SK-N-SH (cell line): ENCODE measurements around the gene TXNRD1. TPM values are rescaled to one million over a fixed set of nuclear protein-coding genes. Genes with fewer than 3 reads are reported as not detected.
A peak's percentile ranks its signal among the peaks of the same experiment; 100 is the strongest.
"Not testable (repeated sequence)": the region's sequence is repeated elsewhere in the genome, so short reads cannot be mapped to it uniquely, and the experiment has no call there.

Experiments used
- CTCF ChIA-PET: fragments of 300-600, 350-600 bp; formaldehyde crosslinking; extraction: SDS; loops from one replicate; lab custom pipeline; 2021; lab: Yijun Ruan, JAX
- POLR2A ChIA-PET: fragments of 350-600 bp; sonication (Branson Sonifier 250); formaldehyde crosslinking; extraction: SDS; loops from one replicate; lab custom pipeline; 2020; ENCODE audit warnings: antibody characterized with exemption, inconsistent platforms; lab: Yijun Ruan, JAX
- DNase-seq: peaks from one replicate; pipeline ENCODE4 v3.0.0; 2012
- H2AFZ ChIP-seq: fragments of 200-600 bp; sonication (generic); 2 replicates; pipeline ENCODE4 v1.8.1; 2016; ENCODE audit warnings: antibody characterized with exemption, mild to moderate bottlenecking, low read depth
- H3F3A ChIP-seq: fragments of 200-600 bp; sonication (generic); replicated peaks from 2 replicates; pipeline ENCODE3; 2016; ENCODE audit warnings: antibody characterized with exemption, mild to moderate bottlenecking; ENCODE audit not compliant: insufficient read depth
- H3K27ac ChIP-seq, 2 experiments: fragments of 200-500 bp in 1 of 2; fragments of 200-600 bp in 1 of 2; sonication (Bioruptor generic) in 1 of 2; sonication (generic), shearing (Covaris generic) in 1 of 2; 2 replicates each; pipeline versions ENCODE4 v1.5.1 to v1.6.1; 2014 to 2016; ENCODE audit warnings: low read depth in 2 of 2, inconsistent platforms in 1 of 2, low read length in 1 of 2, mild to moderate bottlenecking in 1 of 2, mixed read lengths in 1 of 2
- H3K27me3 ChIP-seq: fragments of 200-600 bp; sonication (generic), shearing (Covaris generic); 2 replicates; pipeline ENCODE4 v1.6.1; 2016; ENCODE audit warnings: mixed run types; ENCODE audit not compliant: insufficient read depth
- H3K36me3 ChIP-seq, 2 experiments: fragments of 200-500 bp in 1 of 2; fragments of 200-600 bp in 1 of 2; sonication (Bioruptor generic) in 1 of 2; sonication (generic) in 1 of 2; replicated peaks in 1 of 2; 2 replicates each; pipeline versions ENCODE3 to v1.5.1; 2014 to 2016; ENCODE audit warnings: low read length in 1 of 2, mild to moderate bottlenecking in 1 of 2; ENCODE audit not compliant: insufficient read depth in 2 of 2, control insufficient read depth in 1 of 2
- H3K4me1 ChIP-seq, 2 experiments: fragments of 200-500 bp in 1 of 2; fragments of 200-600 bp in 1 of 2; sonication (Bioruptor generic) in 1 of 2; sonication (generic), shearing (Covaris generic) in 1 of 2; 2 replicates each; pipeline versions ENCODE4 v1.5.1 to v1.6.1; 2014 to 2016; ENCODE audit warnings: low read depth in 1 of 2, low read length in 1 of 2, mixed run types in 1 of 2; ENCODE audit not compliant: insufficient read depth in 2 of 2, control insufficient read depth in 1 of 2
- H3K4me2 ChIP-seq: fragments of 200-600 bp; sonication (generic), shearing (Covaris generic); 2 replicates; pipeline ENCODE4 v1.6.1; 2017; ENCODE audit warnings: mixed run types
- H3K4me3 ChIP-seq, 2 experiments: fragments of 200-500 bp in 1 of 2; fragments of 200-600 bp in 1 of 2; sonication (Bioruptor generic) in 1 of 2; sonication (generic), shearing (Covaris generic) in 1 of 2; 2 replicates each; pipeline versions ENCODE4 v1.5.1 to v1.8.1; 2014 to 2016; ENCODE audit warnings: low read depth in 2 of 2, inconsistent platforms in 1 of 2, low read length in 1 of 2, mild to moderate bottlenecking in 1 of 2, mixed read lengths in 1 of 2, moderate library complexity in 1 of 2
- H3K79me2 ChIP-seq: fragments of 200-600 bp; sonication (generic); 2 replicates; pipeline ENCODE4 v1.8.1; 2017; ENCODE audit warnings: mild to moderate bottlenecking; ENCODE audit not compliant: insufficient read depth
- H3K9ac ChIP-seq: fragments of 200-600 bp; sonication (generic); 2 replicates; pipeline ENCODE4 v1.6.1; 2017; ENCODE audit warnings: mixed run types
- H3K9me2 ChIP-seq: fragments of 200-600 bp; sonication (generic); 2 replicates; pipeline ENCODE4 v1.6.1; 2017; ENCODE audit warnings: mixed run types
- H3K9me3 ChIP-seq: fragments of 200-600 bp; sonication (generic); 2 replicates; pipeline ENCODE4 v1.6.1; 2017; ENCODE audit warnings: mixed run types, mild to moderate bottlenecking, moderate library complexity
- H4K20me1 ChIP-seq: fragments of 200-600 bp; sonication (generic); 2 replicates; pipeline ENCODE4 v1.6.1; 2017; ENCODE audit warnings: mild to moderate bottlenecking, mixed run types; ENCODE audit not compliant: insufficient read depth
- CTCF ChIP-seq: fragments of 200-600 bp; sonication (generic); IDR thresholded peaks from 2 replicates; pipeline ENCODE4 v1.6.1; 2017; ENCODE audit warnings: antibody characterized with exemption, mild to moderate bottlenecking, moderate library complexity
- EZH2phosphoT487 ChIP-seq: fragments of 200-600 bp; sonication (generic); IDR thresholded peaks from 2 replicates; pipeline ENCODE4 v1.6.1; 2017; ENCODE audit warnings: low read depth, mixed run types, mild to moderate bottlenecking, antibody characterized with exemption, moderate library complexity, borderline replicate concordance
- FOXM1 ChIP-seq: IDR thresholded peaks from 2 replicates; pipeline ENCODE4 v1.4.0; 2012; ENCODE audit warnings: low read depth, mild to moderate bottlenecking
- GATA2 ChIP-seq: sonication (generic); formaldehyde crosslinking; IDR thresholded peaks from 2 replicates; pipeline ENCODE4 v1.5.0; 2020; ENCODE audit warnings: mild to moderate bottlenecking, missing genetic modification reagents
- PBX3 ChIP-seq: IDR thresholded peaks from 2 replicates; pipeline ENCODE4; 2012
- RAD21 ChIP-seq: IDR thresholded peaks from 2 replicates; pipeline ENCODE4 v1.6.1; 2012; ENCODE audit warnings: mild to moderate bottlenecking, low read length
- RFX5 ChIP-seq: IDR thresholded peaks from 2 replicates; pipeline ENCODE4 v1.6.1; 2012; ENCODE audit warnings: mild to moderate bottlenecking, improper control_type of control experiment, low read length
- SMC3 ChIP-seq: IDR thresholded peaks from 2 replicates; pipeline ENCODE4 v1.6.1; 2012; ENCODE audit warnings: low read depth, low read length, improper control_type of control experiment
- WGBS: methylation state at CpG from one replicate; pipeline ENCODE4 v1.1.6; 2017; ENCODE audit warnings: low lambda C conversion rate; 5-methylcytosine and 5-hydroxymethylcytosine counted together
- polyA plus RNA-seq, 3 experiments: library from polyadenylated mRNA; depleted of rRNA; stranded (reverse); fragments of >200 nt; gene quantifications; 2 replicates each; pipeline ENCODE4 v1.2.3, GENCODE V29; 2012

TXNRD1 gene
- polyA plus RNA-seq, 1 of the 3 experiments (the other 2 are of a cell fraction) = 143 TPM

GRCh38 chr12:104292872-104293794 is 77.6 kb downstream of the TXNRD1 start:
- Histone ChIP-seq H3K27ac (no peak overlapping the region), H3K36me3 (peaks cover 34 to 53% of the 10 kb centered on the region in 2 experiments), H3K4me1 (peaks cover 7 to 10% of the 10 kb centered on the region in 2 experiments; a peak in 3 of 4 replicates), H3K4me2 (no peak overlapping the region), H4K20me1 (peaks cover 84% of the 10 kb centered on the region), H2AFZ (no peak overlapping the region), H3K9me3 (no peaks in the 10 kb centered on the region), H3K27me3 (no peaks in the 10 kb centered on the region), H3K9me2 (no peaks in the 10 kb centered on the region), H3K4me3 (no peak overlapping the region), H3K9ac (no peak overlapping the region), H3F3A (no peaks in the 10 kb centered on the region), H3K79me2 (peaks cover 98% of the 10 kb centered on the region)
- no peak for TF ChIP-seq GATA2 (CRISPR knock-in tag)
- TF ChIP-seq RFX5 = no peak
- no peak for TF ChIP-seq EZH2phosphoT487
- no peak for TF ChIP-seq FOXM1
- TF ChIP-seq PBX3 = 0 out of 2 replicates have a peak, but pooled peaks have one; percentile 12
- POLR2A ChIA-PET = no interaction called here
- no peak for DNase-seq
- CTCF ChIA-PET = interaction anchor here (0.9 to 1.5 kb wide), 3 partner anchors 82 to 184 kb away, joined by 3 to 4 read pairs (median 3); no protein-coding TSS in a partner anchor
- WGBS = 73% methylated on average over 12 of the region's 12 CpGs

GRCh38 chr12:104294158-104294859 is 78.7 kb downstream of the TXNRD1 start:
- H3K9me3 ChIP-seq, H3K27me3 ChIP-seq, H3K27ac ChIP-seq, DNase-seq, POLR2A ChIA-PET, H3F3A ChIP-seq, H3K9me2 ChIP-seq, H3K4me3 ChIP-seq, H3K4me2 ChIP-seq, H3K9ac ChIP-seq, H2AFZ ChIP-seq: not testable (repeated sequence)
- peaks cover 83% of the 10 kb centered on the region for H4K20me1 ChIP-seq
- TF ChIP-seq CTCF = peak; percentile 56
- peak; percentile 64 for TF ChIP-seq RAD21
- TF ChIP-seq SMC3 = peak; percentile 40
- H3K36me3 ChIP-seq = peaks cover 37 to 59% of the 10 kb centered on the region in 2 experiments
- 62% methylated on average over 11 of the region's 17 CpGs for WGBS
- peaks cover 98% of the 10 kb centered on the region for H3K79me2 ChIP-seq
- H3K4me1 ChIP-seq = peaks cover 5 to 10% of the 10 kb centered on the region in 2 experiments; a peak in 3 of 4 replicates
- CTCF ChIA-PET = interaction anchor here (1.3 kb wide), 1 partner anchor 93 kb away, joined by 3 read pairs; no protein-coding TSS in a partner anchor
